Ishikawa (cell line): Measurements from ENCODE around the gene PIP4P1.

ENCODE experiments used
- CEBPB ChIP-seq: IDR thresholded peaks from 2 replicates; pipeline ENCODE4 v1.6.1; 2012
- CREB1 ChIP-seq: IDR thresholded peaks from 2 replicates; pipeline ENCODE4 v1.6.1; 2012; ENCODE audit warnings: low read depth
- EGR1 ChIP-seq: IDR thresholded peaks from 2 replicates; pipeline ENCODE4 v1.6.1; 2012
- EP300 ChIP-seq: IDR thresholded peaks from 2 replicates; pipeline ENCODE4 v1.6.1; 2012; ENCODE audit warnings: borderline replicate concordance
- FOXM1 ChIP-seq: IDR thresholded peaks from 2 replicates; pipeline ENCODE4 v1.6.1; 2012; ENCODE audit warnings: low read depth, borderline replicate concordance
- NFIC ChIP-seq: IDR thresholded peaks from 2 replicates; pipeline ENCODE4 v1.6.1; 2012
- RAD21 ChIP-seq: IDR thresholded peaks from 2 replicates; pipeline ENCODE4 v1.6.1; 2012; ENCODE audit warnings: low read depth
- TAF1 ChIP-seq: IDR thresholded peaks from 2 replicates; pipeline ENCODE4 v1.6.1; 2012; ENCODE audit warnings: low read depth, mild to moderate bottlenecking
- TCF12 ChIP-seq: IDR thresholded peaks from 2 replicates; pipeline ENCODE4 v1.6.1; 2012; ENCODE audit warnings: low read depth
- TEAD4 ChIP-seq: IDR thresholded peaks from 2 replicates; pipeline ENCODE4 v1.6.1; 2012
- YY1 ChIP-seq: IDR thresholded peaks from 2 replicates; pipeline ENCODE4 v1.6.1; 2012; ENCODE audit warnings: low read depth
- ZBTB7A ChIP-seq: IDR thresholded peaks from 2 replicates; pipeline ENCODE4 v1.6.1; 2012; ENCODE audit warnings: low read depth
- TF ChIP-seq, protein P1 (sequence below): IDR thresholded peaks from 2 replicates; pipeline ENCODE4 v1.6.1; 2012
- TF ChIP-seq, protein P2 (sequence below): IDR thresholded peaks from 2 replicates; pipeline ENCODE4 v1.6.1; 2012; ENCODE audit warnings: low read depth, mild to moderate bottlenecking
- TF ChIP-seq, protein P3 (sequence below): IDR thresholded peaks from 2 replicates; pipeline ENCODE4 v1.6.1; 2012

The PIP4P1 gene

DNA sequence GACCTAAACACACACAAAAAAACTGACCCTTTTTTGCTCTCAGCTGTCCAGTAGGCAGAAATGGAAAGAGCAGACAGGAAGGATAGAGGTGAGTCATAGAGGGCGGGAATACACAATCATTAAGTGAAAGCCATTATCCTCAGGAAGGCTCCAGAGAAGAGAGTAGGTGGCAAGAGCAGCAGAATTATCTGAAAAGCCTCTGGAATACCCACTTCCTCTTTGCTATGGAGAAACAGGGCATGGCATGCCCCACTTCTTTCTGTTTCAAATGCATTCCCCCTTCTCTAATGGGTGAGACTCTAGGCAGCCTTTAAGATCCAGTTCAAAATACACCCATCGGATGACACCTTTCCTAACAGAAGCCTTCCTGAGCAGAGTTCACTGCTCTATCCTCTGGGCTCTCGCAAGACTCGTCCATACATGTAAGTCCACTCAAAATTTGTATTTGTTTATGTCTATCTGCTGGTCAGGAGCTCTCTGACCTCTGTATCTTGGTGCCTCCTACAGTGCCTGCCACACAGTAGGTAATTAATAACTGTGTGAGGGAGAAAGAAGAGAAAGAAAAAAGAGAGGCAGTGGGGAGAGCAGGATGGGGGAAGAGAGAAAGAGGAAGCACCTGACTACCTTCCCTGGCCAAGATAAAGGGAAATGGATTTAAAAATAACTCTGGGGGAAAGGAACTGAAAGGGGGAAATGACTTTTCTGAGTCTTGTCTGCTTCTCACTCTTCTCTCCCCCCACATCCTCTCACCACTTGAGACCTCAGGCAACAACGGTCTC, 33.8 kb downstream of the PIP4P1 start:
- TF ChIP-seq CREB1 = no peak
- TF ChIP-seq, protein P1, sequence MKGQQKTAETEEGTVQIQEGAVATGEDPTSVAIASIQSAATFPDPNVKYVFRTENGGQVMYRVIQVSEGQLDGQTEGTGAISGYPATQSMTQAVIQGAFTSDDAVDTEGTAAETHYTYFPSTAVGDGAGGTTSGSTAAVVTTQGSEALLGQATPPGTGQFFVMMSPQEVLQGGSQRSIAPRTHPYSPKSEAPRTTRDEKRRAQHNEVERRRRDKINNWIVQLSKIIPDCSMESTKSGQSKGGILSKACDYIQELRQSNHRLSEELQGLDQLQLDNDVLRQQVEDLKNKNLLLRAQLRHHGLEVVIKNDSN = no peak
- TF ChIP-seq, protein P2, sequence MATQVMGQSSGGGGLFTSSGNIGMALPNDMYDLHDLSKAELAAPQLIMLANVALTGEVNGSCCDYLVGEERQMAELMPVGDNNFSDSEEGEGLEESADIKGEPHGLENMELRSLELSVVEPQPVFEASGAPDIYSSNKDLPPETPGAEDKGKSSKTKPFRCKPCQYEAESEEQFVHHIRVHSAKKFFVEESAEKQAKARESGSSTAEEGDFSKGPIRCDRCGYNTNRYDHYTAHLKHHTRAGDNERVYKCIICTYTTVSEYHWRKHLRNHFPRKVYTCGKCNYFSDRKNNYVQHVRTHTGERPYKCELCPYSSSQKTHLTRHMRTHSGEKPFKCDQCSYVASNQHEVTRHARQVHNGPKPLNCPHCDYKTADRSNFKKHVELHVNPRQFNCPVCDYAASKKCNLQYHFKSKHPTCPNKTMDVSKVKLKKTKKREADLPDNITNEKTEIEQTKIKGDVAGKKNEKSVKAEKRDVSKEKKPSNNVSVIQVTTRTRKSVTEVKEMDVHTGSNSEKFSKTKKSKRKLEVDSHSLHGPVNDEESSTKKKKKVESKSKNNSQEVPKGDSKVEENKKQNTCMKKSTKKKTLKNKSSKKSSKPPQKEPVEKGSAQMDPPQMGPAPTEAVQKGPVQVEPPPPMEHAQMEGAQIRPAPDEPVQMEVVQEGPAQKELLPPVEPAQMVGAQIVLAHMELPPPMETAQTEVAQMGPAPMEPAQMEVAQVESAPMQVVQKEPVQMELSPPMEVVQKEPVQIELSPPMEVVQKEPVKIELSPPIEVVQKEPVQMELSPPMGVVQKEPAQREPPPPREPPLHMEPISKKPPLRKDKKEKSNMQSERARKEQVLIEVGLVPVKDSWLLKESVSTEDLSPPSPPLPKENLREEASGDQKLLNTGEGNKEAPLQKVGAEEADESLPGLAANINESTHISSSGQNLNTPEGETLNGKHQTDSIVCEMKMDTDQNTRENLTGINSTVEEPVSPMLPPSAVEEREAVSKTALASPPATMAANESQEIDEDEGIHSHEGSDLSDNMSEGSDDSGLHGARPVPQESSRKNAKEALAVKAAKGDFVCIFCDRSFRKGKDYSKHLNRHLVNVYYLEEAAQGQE = no peak
- no peak for TF ChIP-seq TEAD4
- no peak for TF ChIP-seq YY1
- no peak for TF ChIP-seq TCF12
- no peak for TF ChIP-seq TAF1
- TF ChIP-seq CEBPB = no peak
- no peak for TF ChIP-seq NFIC
- no peak for TF ChIP-seq RAD21
- TF ChIP-seq, protein P3, sequence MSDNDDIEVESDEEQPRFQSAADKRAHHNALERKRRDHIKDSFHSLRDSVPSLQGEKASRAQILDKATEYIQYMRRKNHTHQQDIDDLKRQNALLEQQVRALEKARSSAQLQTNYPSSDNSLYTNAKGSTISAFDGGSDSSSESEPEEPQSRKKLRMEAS = no peak
- no peak for TF ChIP-seq EGR1
- no peak for TF ChIP-seq FOXM1
- TF ChIP-seq ZBTB7A = no peak
- TF ChIP-seq EP300 = no peak

DNA sequence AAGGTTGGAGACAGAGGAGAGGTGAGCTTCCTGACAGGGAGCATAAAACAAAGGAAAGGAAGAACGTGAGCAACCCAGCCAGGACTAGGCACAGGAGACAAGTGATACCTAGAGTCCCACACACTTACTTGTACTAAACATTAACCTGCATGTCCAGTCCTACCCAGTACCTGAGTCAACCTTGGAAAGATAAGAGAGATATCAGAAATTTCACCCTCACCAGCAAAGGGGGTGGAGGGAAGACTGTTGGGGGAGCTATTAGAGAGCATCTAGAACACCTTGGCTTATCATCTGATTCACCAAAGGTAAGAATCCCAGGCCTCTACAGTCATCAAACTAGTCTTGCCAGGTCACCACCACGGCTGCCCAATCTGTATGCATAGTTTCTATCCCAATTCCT, 36.4 kb downstream of the PIP4P1 start:
- TF ChIP-seq, protein P1 = no peak
- TF ChIP-seq CREB1 (no peak), CEBPB (no peak), TCF12 (no peak), NFIC (no peak), RAD21 (no peak), EGR1 (no peak), TAF1 (no peak), FOXM1 (no peak), TEAD4 (no peak), YY1 (no peak), EP300 (no peak), ZBTB7A (no peak)
- TF ChIP-seq, protein P2 = no peak
- TF ChIP-seq, protein P3 = no peak

DNA sequence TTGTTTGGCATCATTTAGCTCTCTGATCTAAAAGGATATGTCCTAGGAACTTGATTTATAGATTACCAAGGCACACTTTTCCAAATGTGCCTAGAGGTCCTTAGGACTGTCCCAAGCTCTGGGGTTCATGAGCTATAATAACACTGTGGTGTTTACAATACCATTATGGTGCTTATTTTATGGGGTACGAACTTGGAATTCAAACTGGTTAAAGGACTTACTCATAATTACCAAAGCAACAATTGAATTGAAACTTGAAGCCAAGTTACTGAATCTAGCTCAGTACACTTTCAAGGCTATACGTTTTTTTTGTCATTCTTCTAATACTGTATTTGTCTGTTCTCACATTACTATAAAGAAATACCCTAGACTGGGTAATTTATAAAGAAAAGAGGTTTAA, 38.3 kb downstream of the PIP4P1 start:
- TF ChIP-seq FOXM1 (no peak), EGR1 (no peak), TCF12 (no peak), CEBPB (no peak)
- TF ChIP-seq, protein P1 = no peak

DNA sequence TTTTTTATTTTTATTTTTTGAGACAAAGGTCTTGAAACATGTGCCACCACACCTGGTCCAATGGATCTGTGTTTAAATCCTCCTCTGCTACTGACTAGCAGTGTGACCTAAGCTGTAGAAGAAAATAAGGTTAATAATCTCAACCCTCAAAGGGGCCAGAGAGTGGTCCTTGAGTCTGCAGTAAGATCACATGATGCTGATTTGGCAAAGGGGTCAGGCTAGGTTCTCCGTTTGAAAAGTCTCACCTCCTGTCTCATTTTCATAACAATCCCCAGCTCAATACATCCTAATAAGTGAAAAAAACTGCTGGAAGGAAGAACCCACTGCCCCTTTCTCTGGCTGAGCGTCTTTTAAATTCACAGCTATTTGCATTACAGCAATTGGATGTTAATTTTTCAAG, 40.0 kb downstream of the PIP4P1 start:
- TF ChIP-seq, protein P3 = no peak
- TF ChIP-seq TCF12 (no peak), CEBPB (no peak)

DNA sequence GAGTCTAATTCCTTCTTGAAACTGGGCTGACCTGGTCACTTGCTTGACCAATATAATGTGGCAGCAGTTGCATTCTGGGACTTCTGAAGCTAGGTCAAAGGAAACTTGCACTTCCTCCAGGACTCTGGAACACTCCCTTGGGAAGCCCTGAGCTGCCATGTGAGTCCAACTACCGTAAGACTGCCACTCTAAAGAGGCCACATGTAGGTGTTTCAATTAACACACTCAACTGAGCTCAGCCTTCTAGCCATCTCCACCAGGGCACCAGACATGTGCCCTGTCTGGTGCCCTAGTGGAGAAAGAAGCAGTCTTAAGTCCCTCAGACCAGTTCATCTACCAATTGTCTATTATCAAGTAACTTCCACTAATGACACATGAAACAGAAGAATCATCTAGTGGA, 41.8 kb downstream of the PIP4P1 start:
- TF ChIP-seq EP300 = no peak

DNA sequence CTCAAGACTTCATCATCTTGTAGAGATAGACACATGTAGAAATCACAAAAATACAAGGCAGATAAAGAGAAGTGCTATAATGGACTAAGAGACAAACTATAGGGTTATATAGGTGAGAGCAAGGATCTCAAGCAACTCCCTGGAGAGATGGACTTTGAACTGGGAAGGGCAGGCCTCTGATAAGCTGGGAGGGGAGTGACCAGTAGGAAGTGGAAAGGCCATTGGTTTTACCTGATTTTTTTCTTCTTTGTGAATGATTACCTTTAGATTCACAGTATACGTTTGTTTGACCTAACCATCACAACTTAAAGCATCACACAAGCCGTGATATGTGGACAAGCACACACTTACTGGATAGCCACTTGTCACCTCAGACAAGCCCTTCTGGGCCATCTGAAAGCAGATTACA, 42.7 kb downstream of the PIP4P1 start:
- TF ChIP-seq, protein P3 = no peak
